ENCODE data around the gene AFF4. TPM values are rescaled to one million over a fixed set of nuclear protein-coding genes. Genes with fewer than 3 reads are reported as not detected.

AFF4 gene
- total and polyA plus RNA-seq, 9 of the 15 experiments (the other 6 are each of a cell fraction or from before 2014, with no cell fraction given) = 1.7 to 25.8 (median 17.9) TPM

- FAIRE-seq (peak; percentile 49), DNase-seq (ENCODE audit: extremely low read depth in 1 of 4, low spot score in 3 of 4) (peak; percentile 79 to 89 (median 85)), ATAC-seq (peak; percentile 89)
- Histone ChIP-seq H3K9me3 (replicated peaks; ENCODE audit: control insufficient read depth, insufficient read depth, low read depth, low read length) (no peaks in the 10 kb centered on the region), H3K4me2 (ENCODE audit: insufficient read depth, low read length) (peak overlapping the region; percentile 89), H4K20me1 (replicated peaks; ENCODE audit: control insufficient read depth, insufficient read depth, low read length) (no peaks in the 10 kb centered on the region), H3K27me3 (ENCODE audit: control insufficient read depth in 2 of 2, insufficient read depth in 2 of 2, low read length in 2 of 2) (no peaks in the 10 kb centered on the region), H3K4me1 (replicated peaks in 1 of 2; ENCODE audit: control insufficient read depth in 2 of 2, insufficient read depth in 2 of 2, low read length in 2 of 2) (peaks cover 18 to 29% of the 10 kb centered on the region in 2 experiments; a peak in 4 of 5 replicates), H3K79me2 (ENCODE audit: control insufficient read depth, insufficient read depth, low read length) (peaks cover 23% of the 10 kb centered on the region), H3K9ac (ENCODE audit: insufficient read depth in 1 of 2, low read depth in 2 of 2, low read length in 2 of 2) (peak overlapping the region; percentile 92 to 100), H3K4me3 (peak overlapping the region; percentile 74), H3K27ac (ENCODE audit: extremely low read depth, low read depth, low read length) (peak overlapping the region; percentile 92), H3K36me3 (ENCODE audit: control insufficient read depth, insufficient read depth, low read length) (peaks cover 29% of the 10 kb centered on the region; the same call in 1 of the 3 replicates), H3K9me1 (ENCODE audit: control insufficient read depth, insufficient read depth, low read length) (no peaks in the 10 kb centered on the region), H2AFZ (ENCODE audit: low read depth, low read length) (peak overlapping the region; percentile 97)
- intact Hi-C loops (cut with micrococcal nuclease) (loop anchor here (1.0 kb wide), 2 partner anchors 36 to 53 kb away; partner anchors contain the start of genes GDF9 and UQCRQ), in situ Hi-C loops (cut with MboI) (loop anchor here (5.0 kb wide), 1 partner anchor 73 kb away; no protein-coding TSS in a partner anchor)
- BruUV-seq (replicated peaks) = no TSS peak
- ChIA-PET POLR2A (interaction anchor here (0.5 to 3.9 kb wide), 13 partner anchors 9 to 200 kb away, joined by 3 to 22 read pairs (median 3); partner anchors contain the start of genes GDF9 and UQCRQ), CTCF (ENCODE audit: low intra/inter-chr PET ratio) (interaction anchor here (0.7 to 2.1 kb wide), 4 partner anchors 36 to 418 kb away, joined by 3 to 13 read pairs (median 4); partner anchors contain the start of genes GDF9 and UQCRQ)
- WGBS (ENCODE audit: insufficient coverage, low coverage, missing lambda C conversion rate) = 2% methylated on average over 44 of the region's 75 CpGs
- peak; percentile 71 for TF ChIP-seq RBM22 (IDR thresholded peaks at IDR 0.05; ENCODE audit: low read depth, low read length, poor library complexity, severe bottlenecking)
- no peak; the same call in 1 of the 2 replicates for TF ChIP-seq ZBED1 (IDR thresholded peaks at IDR 0.05)
- TF ChIP-seq ADNP (tag; IDR thresholded peaks at IDR 0.05) = no peak
- TF ChIP-seq CTBP1 (IDR thresholded peaks at IDR 0.05; ENCODE audit: borderline replicate concordance) = peak; percentile 97
- TF ChIP-seq KDM2B (CRISPR knock-in tag; IDR thresholded peaks at IDR 0.05) = 0 out of 2 replicates have a peak, but pooled peaks have one; percentile 11
- TF ChIP-seq IRF2 (CRISPR knock-in tag; IDR thresholded peaks at IDR 0.05) = 0 out of 2 replicates have a peak, but pooled peaks have one; percentile 28
- TF ChIP-seq ZFP1 (CRISPR knock-in tag; IDR thresholded peaks at IDR 0.05) = no peak
- 0 out of 2 replicates have a peak, but pooled peaks have one; percentile 2 for TF ChIP-seq MITF (IDR thresholded peaks at IDR 0.05)
- TF ChIP-seq ZNF766 (CRISPR knock-in tag; conservative IDR thresholded peaks at IDR 0.05) = 0 out of 2 replicates have a peak, but pooled peaks have one; percentile 22
- TF ChIP-seq ZNF512 (tag; IDR thresholded peaks at IDR 0.05) = no peak
- no peak for TF ChIP-seq JUNB (CRISPR knock-in tag; conservative IDR thresholded peaks at IDR 0.05)
- no peak for TF ChIP-seq FOXA3 (CRISPR knock-in tag; conservative IDR thresholded peaks at IDR 0.05 in 1 of 2, IDR thresholded peaks at IDR 0.05 in 1 of 2)
- TF ChIP-seq FOSL1 (tag; conservative IDR thresholded peaks at IDR 0.05) = no peak; the same call in 1 of the 2 replicates
- peak; percentile 17; the same call in 1 of the 2 replicates for TF ChIP-seq ZBTB33 (CRISPR knock-in tag; IDR thresholded peaks at IDR 0.05)
- TF ChIP-seq TAL1 (IDR thresholded peaks at IDR 0.05) = 0 out of 2 replicates have a peak, but pooled peaks have one; percentile 6
- no peak for TF ChIP-seq MEF2A (IDR thresholded peaks at IDR 0.05; ENCODE audit: control insufficient read depth, low read depth, low read length)
Observed at GRCh38 chr5:132829742-132830435, 133.5 kb downstream of the AFF4 start.

Measured in K562 (cell line).